Osteoblast (primary cell): ENCODE results near the gene ABCB4. TPM values are rescaled to one million over a fixed set of nuclear protein-coding genes. Genes with fewer than 3 reads are reported as not detected.
A peak's percentile ranks its signal among the peaks of the same experiment; 100 is the strongest.

Source experiments
- DNase-seq: peaks from one replicate; pipeline ENCODE4 v3.0.0; 2011; ENCODE audit warnings: low spot score, mixed read lengths; ENCODE audit not compliant: insufficient read length; ENCODE audit errors: missing footprints
- H2AFZ ChIP-seq: 2 replicates; pipeline ENCODE4 v1.6.0; 2011; ENCODE audit warnings: mild to moderate bottlenecking, low read length
- H3K27ac ChIP-seq: 2 replicates; pipeline ENCODE4 v1.5.1; 2011; ENCODE audit warnings: mild to moderate bottlenecking, low read depth, low read length, moderate library complexity
- H3K27me3 ChIP-seq: 2 replicates; pipeline ENCODE4 v1.6.0; 2012; ENCODE audit warnings: mild to moderate bottlenecking, control low read depth, inconsistent platforms, low read length, moderate library complexity; ENCODE audit not compliant: insufficient read depth
- H3K36me3 ChIP-seq: 2 replicates; pipeline ENCODE4 v1.5.1; 2011; ENCODE audit warnings: mild to moderate bottlenecking, low read length, control low read depth, moderate library complexity; ENCODE audit not compliant: insufficient read depth
- H3K4me1 ChIP-seq: 2 replicates; pipeline ENCODE4 v1.5.1; 2011; ENCODE audit warnings: mild to moderate bottlenecking, low read length, control low read depth, moderate library complexity; ENCODE audit not compliant: insufficient read depth
- H3K4me2 ChIP-seq: 2 replicates; pipeline ENCODE4 v1.6.0; 2011; ENCODE audit warnings: mild to moderate bottlenecking, low read length; ENCODE audit not compliant: insufficient read depth
- H3K4me3 ChIP-seq: fragments of 200-600 bp; sonication (generic); 3 replicates; pipeline ENCODE4 v1.5.1; 2012; ENCODE audit warnings: mild to moderate bottlenecking, low read length, inconsistent platforms; ENCODE audit not compliant: insufficient read depth
- H3K79me2 ChIP-seq: 2 replicates; pipeline ENCODE4 v1.6.0; 2012; ENCODE audit warnings: mild to moderate bottlenecking, low read length, control low read depth, inconsistent platforms; ENCODE audit not compliant: insufficient read depth
- H3K9me3 ChIP-seq: 2 replicates; pipeline ENCODE4 v1.5.1; 2011; ENCODE audit warnings: low read depth, low read length, control low read depth
- H4K20me1 ChIP-seq: 2 replicates; pipeline ENCODE4 v1.6.0; 2012; ENCODE audit warnings: mild to moderate bottlenecking, low read length, control low read depth; ENCODE audit not compliant: insufficient read depth
- CTCF ChIP-seq: IDR thresholded peaks from 2 replicates; pipeline ENCODE4 v1.5.1; 2011; ENCODE audit warnings: mild to moderate bottlenecking, low read depth, low read length, moderate library complexity; ENCODE audit errors: extremely low read depth
- total RNA-seq: library from RNA; depleted of rRNA; stranded (reverse); fragments of >200 nt; gene quantifications from 2 replicates; pipeline ENCODE4 v1.2.3, GENCODE V29; 2012

The ABCB4 gene
- total RNA-seq, 1 donor: 0.36 TPM

GRCh38 chr7:87416682-87417587 is 58.5 kb downstream of the ABCB4 start:
- H3K4me1 ChIP-seq: peaks cover 14% of the 10 kb centered on the region
- H3K4me2 ChIP-seq: no peak overlapping the region
- H2AFZ ChIP-seq: no peak overlapping the region
- no peaks in the 10 kb centered on the region for H3K79me2 ChIP-seq
- no peak overlapping the region for H3K4me3 ChIP-seq
- H4K20me1 ChIP-seq: no peaks in the 10 kb centered on the region
- TF ChIP-seq CTCF: peak; percentile 66
- no peak overlapping the region for H3K27ac ChIP-seq
- H3K27me3 ChIP-seq: no peaks in the 10 kb centered on the region
- no peaks in the 10 kb centered on the region for H3K9me3 ChIP-seq
- no peak for DNase-seq
- no peaks in the 10 kb centered on the region for H3K36me3 ChIP-seq

- no peaks in the 10 kb centered on the region for H3K27me3 ChIP-seq
- H4K20me1 ChIP-seq: no peaks in the 10 kb centered on the region
- peak overlapping the region; percentile 62 for H3K27ac ChIP-seq
- H2AFZ ChIP-seq: no peak overlapping the region
- peak overlapping the region; percentile 22 for H3K4me2 ChIP-seq
- peak; percentile 37 for DNase-seq
- H3K4me1 ChIP-seq: peaks cover 14% of the 10 kb centered on the region
- no peaks in the 10 kb centered on the region for H3K36me3 ChIP-seq
- TF ChIP-seq CTCF: no peak
- H3K4me3 ChIP-seq: no peak overlapping the region
- no peaks in the 10 kb centered on the region for H3K79me2 ChIP-seq
- no peaks in the 10 kb centered on the region for H3K9me3 ChIP-seq
Observed at GRCh38 chr7:87414794-87415188, 60.7 kb downstream of the ABCB4 start.

GRCh38 chr7:87413951-87414793 is 61.3 kb downstream of the ABCB4 start:
- H3K9me3 ChIP-seq: no peaks in the 10 kb centered on the region
- H3K4me3 ChIP-seq: no peak overlapping the region
- peak; percentile 88 for DNase-seq
- peak overlapping the region; percentile 62 for H3K27ac ChIP-seq
- peak overlapping the region; percentile 22 for H3K4me2 ChIP-seq
- H3K36me3 ChIP-seq: no peaks in the 10 kb centered on the region
- H2AFZ ChIP-seq: peak overlapping the region; percentile 36
- no peak for TF ChIP-seq CTCF
- peaks cover 14% of the 10 kb centered on the region for H3K4me1 ChIP-seq
- no peaks in the 10 kb centered on the region for H4K20me1 ChIP-seq
- no peaks in the 10 kb centered on the region for H3K79me2 ChIP-seq
- no peaks in the 10 kb centered on the region for H3K27me3 ChIP-seq

- no peak for TF ChIP-seq CTCF
- H3K36me3 ChIP-seq: no peaks in the 10 kb centered on the region
- H3K4me2 ChIP-seq: no peak overlapping the region
- no peaks in the 10 kb centered on the region for H4K20me1 ChIP-seq
- no peak for DNase-seq
- H3K27me3 ChIP-seq: no peaks in the 10 kb centered on the region
- H3K79me2 ChIP-seq: no peaks in the 10 kb centered on the region
- H2AFZ ChIP-seq: no peak overlapping the region
- no peak overlapping the region for H3K4me3 ChIP-seq
- no peaks in the 10 kb centered on the region for H3K9me3 ChIP-seq
- H3K4me1 ChIP-seq: peaks cover 14% of the 10 kb centered on the region
- no peak overlapping the region for H3K27ac ChIP-seq
Observed at GRCh38 chr7:87413029-87413428, 62.5 kb downstream of the ABCB4 start.
